Measurements from ENCODE around the gene GLTPD2. TPM values are rescaled to one million over a fixed set of nuclear protein-coding genes. Genes with fewer than 3 reads are reported as not detected.

Gene GLTPD2
- total RNA-seq, 1 experiment from 2014 or later, result not detected

GRCh38 chr17:4822835-4823234, 34.1 kb downstream of the GLTPD2 start:
- RAD21 ChIA-PET (ENCODE audit: low non-redundant PET in 1 of 2, low total read pairs in 2 of 2, uncharacterized antibody in 2 of 2, unreplicated experiment in 2 of 2), result no interaction called here

More at GRCh38 chr17:4822835-4823234, 34.1 kb downstream of the GLTPD2 start:
- H3K4me3 ChIP-seq (replicated peaks in 1 of 2; ENCODE audit: low read depth in 1 of 2, low read length in 2 of 2), result no peak overlapping the region
- no peak for ATAC-seq
- ChIA-PET POLR2A (no interaction called here), CTCF (no interaction called here)
- no peaks in the 10 kb centered on the region for H3K79me2 ChIP-seq (ENCODE audit: insufficient read depth, low read length)
- no peaks in the 10 kb centered on the region for H3K9me2 ChIP-seq (ENCODE audit: insufficient read depth)
- intact Hi-C loops (cut with micrococcal nuclease), result no loop called here
- no peak overlapping the region for H3K4me2 ChIP-seq (ENCODE audit: low read length)
- no peak for TF ChIP-seq TCF7L2 (IDR thresholded peaks at IDR 0.05; ENCODE audit: borderline replicate concordance, extremely low read depth, insufficient read depth, insufficient read length)
- TF ChIP-seq CBX3 (IDR thresholded peaks at IDR 0.05; ENCODE audit: low read depth), result no peak
- no peak for TF ChIP-seq EZH2phosphoT487 (IDR thresholded peaks at IDR 0.05; ENCODE audit: borderline replicate concordance)
- no peak for TF ChIP-seq YY1 (IDR thresholded peaks at IDR 0.05; ENCODE audit: extremely low read depth, insufficient replicate concordance, low read depth, low read length)
- no peak for TF ChIP-seq ZFX (IDR thresholded peaks at IDR 0.05)
- TF ChIP-seq ZBTB33 (IDR thresholded peaks at IDR 0.05; ENCODE audit: extremely low read depth, insufficient replicate concordance, low read length), result no peak
- no peak for TF ChIP-seq ATF3 (IDR thresholded peaks at IDR 0.05)
- TF ChIP-seq MAX (IDR thresholded peaks at IDR 0.05), result no peak
- no peak for TF ChIP-seq CEBPB (IDR thresholded peaks at IDR 0.05; ENCODE audit: low read depth)
- no peak for TF ChIP-seq EGR1 (IDR thresholded peaks at IDR 0.05; ENCODE audit: low read depth)
- no peak for TF ChIP-seq ZNF274 (IDR thresholded peaks at IDR 0.05; ENCODE audit: low read depth, low read length)
- no peak for TF ChIP-seq CTCF (IDR thresholded peaks at IDR 0.05 in 2 of 3, conservative IDR thresholded peaks at IDR 0.05 in 1 of 3; ENCODE audit: borderline replicate concordance in 1 of 3, insufficient read depth in 1 of 3, low read depth in 2 of 3, low read length in 2 of 3)
- no peaks in the 10 kb centered on the region for H3K4me1 ChIP-seq (ENCODE audit: control insufficient read depth in 1 of 2, insufficient read depth in 2 of 2, low read length in 2 of 2)
- BruUV-seq (replicated peaks), result no TSS peak
- H3K36me3 ChIP-seq (ENCODE audit: control insufficient read depth in 1 of 2, insufficient read depth in 2 of 2, low read length in 2 of 2), result no peaks in the 10 kb centered on the region; a peak in 1 of 4 replicates
- no peak overlapping the region for H2AFZ ChIP-seq (ENCODE audit: low read depth, low read length, poor library complexity, severe bottlenecking)
- no peak overlapping the region for H3K9ac ChIP-seq (ENCODE audit: low read length)
- H3K27me3 ChIP-seq (ENCODE audit: insufficient read depth, low read length), result no peaks in the 10 kb centered on the region
- H3K27ac ChIP-seq (ENCODE audit: low read depth, low read length), result no peak overlapping the region
- H4K20me1 ChIP-seq (ENCODE audit: insufficient read depth), result no peaks in the 10 kb centered on the region
- no peak for DNase-seq (ENCODE audit: low read depth, low spot score)
- no peaks in the 10 kb centered on the region for H3K9me3 ChIP-seq (ENCODE audit: control insufficient read depth in 1 of 2, insufficient read depth in 1 of 2, low read depth in 1 of 2, low read length in 2 of 2)

Measured in HCT116 (cell line).